Keratinocyte (primary cell): ENCODE data around the gene FDX2.

Experiments
- CTCF ChIP-seq, 3 experiments: IDR thresholded peaks in 1 of 3; conservative IDR thresholded peaks in 1 of 3; optimal IDR thresholded peaks in 1 of 3; 2 replicates in 2 of 3; 3 replicates in 1 of 3; pipeline versions ENCODE3 to v1.5.1; 2011; ENCODE audit warnings: low read length in 3 of 3, mild to moderate bottlenecking in 3 of 3, moderate library complexity in 2 of 3, control low read depth in 1 of 3, inconsistent platforms in 1 of 3; ENCODE audit not compliant: insufficient read depth in 2 of 3; ENCODE audit errors: extremely low read depth in 1 of 3
- EZH2 ChIP-seq: IDR thresholded peaks from one replicate; pipeline ENCODE4 v1.6.1; 2012; ENCODE audit warnings: inconsistent platforms, mild to moderate bottlenecking, low read length, moderate library complexity

- TF ChIP-seq CTCF (optimal IDR thresholded peaks at IDR 0.05 in 1 of 3, IDR thresholded peaks at IDR 0.05 in 1 of 3, conservative IDR thresholded peaks at IDR 0.05 in 1 of 3; ENCODE audit: extremely low read depth in 1 of 3, insufficient read depth in 2 of 3, low read length in 3 of 3): no peak
- TF ChIP-seq EZH2: no peak
These were observed 30.7 kb upstream of the FDX2 start for GRCh38 chr19:10346509-10346908.
